HepG2 (cell line): ENCODE measurements around the gene ZNF287. TPM values are rescaled to one million over a fixed set of nuclear protein-coding genes. Genes with fewer than 3 reads are reported as not detected.

Source experiments
- ATAC-seq: fragments of 200-7000 bp; cut with Tn5 transposase; 3 replicates; pipeline ENCODE4 v1.9.1; 2020; ENCODE audit warnings: mild to moderate bottlenecking, moderate library complexity
- BruUV-seq: library from RNA; stranded (reverse); fragments of 400-500 nt; replicated peaks from 2 replicates; lab custom pipeline; 2021; lab: Mats Ljungman, UMichigan
- CTCF ChIA-PET: fragments of 300-600 bp; formaldehyde crosslinking; extraction: SDS; loops from one replicate; lab custom pipeline; 2021; ENCODE audit warnings: low total read pairs, inconsistent platforms, low intra/inter-chr PET ratio; lab: Yijun Ruan, JAX
- POLR2A ChIA-PET: fragments of 350-600 bp; sonication (Branson Sonifier 250); formaldehyde crosslinking; loops from one replicate; lab custom pipeline; 2020; ENCODE audit warnings: antibody characterized with exemption, inconsistent platforms; lab: Yijun Ruan, JAX
- DNase-seq: peaks from one replicate; pipeline ENCODE4 v3.0.0-alpha.2; 2015; ENCODE audit warnings: low spot score
- FAIRE-seq: peaks from 3 replicates; lab custom pipeline; 2011; peaks lifted over from hg19 to GRCh38; lab: Jason Lieb, UNC
- H2AFZ ChIP-seq: one replicate; pipeline ENCODE4 v1.6.1; 2011; ENCODE audit warnings: low read length, inconsistent platforms
- H3K27ac ChIP-seq: fragments of 300-600 bp; 3 replicates; pipeline ENCODE4 v1.8.0; 2011; ENCODE audit warnings: mixed run types, mild to moderate bottlenecking, mixed read lengths, low read length, inconsistent platforms; ENCODE audit not compliant: insufficient read depth; ENCODE audit errors: extremely low read length
- H3K27me3 ChIP-seq, 2 experiments: fragments of 200-600 bp in 1 of 2; 2 replicates in 1 of 2; 3 replicates in 1 of 2; pipeline versions ENCODE4 v1.6.0 to v1.8.0; 2011; ENCODE audit warnings: low read length in 2 of 2, mild to moderate bottlenecking in 2 of 2, moderate library complexity in 2 of 2, inconsistent platforms in 1 of 2; ENCODE audit not compliant: insufficient read depth in 2 of 2, control insufficient read depth in 1 of 2
- H3K36me3 ChIP-seq, 2 experiments: fragments of 200-600 bp in 1 of 2; replicated peaks in 1 of 2; 2 replicates in 1 of 2; 3 replicates in 1 of 2; pipeline versions ENCODE4 v1.5.1 to v1.8.0; 2011; ENCODE audit warnings: low read length in 2 of 2, inconsistent platforms in 1 of 2; ENCODE audit not compliant: insufficient read depth in 2 of 2, control insufficient read depth in 1 of 2
- H3K4me1 ChIP-seq: 2 replicates; pipeline ENCODE4 v1.5.1; 2012; ENCODE audit warnings: low read length, inconsistent platforms; ENCODE audit not compliant: insufficient read depth
- H3K4me2 ChIP-seq: 2 replicates; pipeline ENCODE4 v1.6.0; 2011; ENCODE audit warnings: low read depth, low read length, inconsistent platforms
- H3K4me3 ChIP-seq, 3 experiments: fragments of 200-600 bp in 1 of 3; sonication (generic), shearing (Covaris generic) in 1 of 3; replicated peaks in 1 of 3; 2 replicates each; pipeline ENCODE4 v1.5.1; 2011 to 2016; ENCODE audit warnings: low read length in 3 of 3, inconsistent platforms in 2 of 3, low read depth in 2 of 3, mild to moderate bottlenecking in 2 of 3, control low read depth in 1 of 3, mixed read lengths in 1 of 3; ENCODE audit not compliant: insufficient read depth in 1 of 3
- H3K79me2 ChIP-seq: one replicate; pipeline ENCODE4 v1.6.1; 2011; ENCODE audit warnings: low read length, inconsistent platforms; ENCODE audit not compliant: insufficient read depth
- H3K9ac ChIP-seq: 2 replicates; pipeline ENCODE4 v1.6.0; 2011; ENCODE audit warnings: mild to moderate bottlenecking, low read depth, low read length, inconsistent platforms; ENCODE audit not compliant: insufficient read depth
- H3K9me3 ChIP-seq: 2 replicates; pipeline ENCODE4 v1.5.1; 2012; ENCODE audit warnings: mild to moderate bottlenecking, low read length
- H4K20me1 ChIP-seq: 2 replicates; pipeline ENCODE4 v1.6.0; 2011; ENCODE audit warnings: inconsistent platforms, mild to moderate bottlenecking, low read length, moderate library complexity; ENCODE audit not compliant: insufficient read depth
- AGO2 ChIP-seq: fragments of 200-400 bp; formaldehyde crosslinking; optimal IDR thresholded peaks from 2 replicates; pipeline ENCODE3; 2017; ENCODE audit warnings: mild to moderate bottlenecking, low read depth, low read length, moderate library complexity
- ARID2 ChIP-seq: sonication (generic); formaldehyde crosslinking; IDR thresholded peaks from 2 replicates; pipeline ENCODE4 v1.8.1; 2022; ENCODE audit warnings: mild to moderate bottlenecking, missing genetic modification reagents, borderline replicate concordance
- NCOR1 ChIP-seq: fragments of 200-600 bp; sonication (generic); IDR thresholded peaks from 2 replicates; pipeline ENCODE4 v1.7.0; 2017; ENCODE audit warnings: antibody characterized with exemption, low read length, borderline replicate concordance
- NFATC3 ChIP-seq: sonication (generic); formaldehyde crosslinking; IDR thresholded peaks from 2 replicates; pipeline ENCODE4 v1.5.1; 2020; ENCODE audit warnings: mild to moderate bottlenecking, missing genetic modification reagents
- PRMT3 ChIP-seq: sonication (generic); formaldehyde crosslinking; IDR thresholded peaks from 2 replicates; pipeline ENCODE4 v1.8.1; 2022; ENCODE audit warnings: low read depth, mild to moderate bottlenecking, moderate library complexity, missing genetic modification reagents, borderline replicate concordance
- SAFB2 ChIP-seq: sonication (generic); formaldehyde crosslinking; IDR thresholded peaks from 2 replicates; pipeline ENCODE4 v1.5.1; 2020; ENCODE audit warnings: missing genetic modification reagents, low read depth, mild to moderate bottlenecking, borderline replicate concordance
- ZBTB1 ChIP-seq: sonication (generic); formaldehyde crosslinking; IDR thresholded peaks from 2 replicates; pipeline ENCODE4 v1.4.0; 2020; ENCODE audit warnings: missing genetic modification reagents, borderline replicate concordance
- ZBTB7B ChIP-seq: sonication (generic); formaldehyde crosslinking; IDR thresholded peaks from 2 replicates; pipeline ENCODE4 v1.4.0; 2020; ENCODE audit warnings: missing genetic modification reagents
- ZFP36 ChIP-seq: fragments of 150-350 bp; IDR thresholded peaks from 2 replicates; pipeline ENCODE4 v1.6.1; 2018; ENCODE audit warnings: borderline replicate concordance, low read length, low read depth; ENCODE audit not compliant: partially characterized antibody
- ZNF549 ChIP-seq: sonication (generic); formaldehyde crosslinking; IDR thresholded peaks from 2 replicates; pipeline ENCODE4 v1.5.0; 2020; ENCODE audit warnings: missing genetic modification reagents
- ZNF607 ChIP-seq: sonication (generic); formaldehyde crosslinking; IDR thresholded peaks from 2 replicates; pipeline ENCODE4 v1.5.1; 2020; ENCODE audit warnings: missing genetic modification reagents, mild to moderate bottlenecking, borderline replicate concordance
- ZNF775 ChIP-seq: sonication (generic); formaldehyde crosslinking; IDR thresholded peaks from 2 replicates; pipeline ENCODE4 v1.4.0; 2020; ENCODE audit warnings: missing genetic modification reagents, mild to moderate bottlenecking, moderate library complexity, borderline replicate concordance
- WGBS: methylation state at CpG from one replicate; pipeline ENCODE4 v1.1.6; 2017; ENCODE audit warnings: low lambda C conversion rate; 5-methylcytosine and 5-hydroxymethylcytosine counted together
- in situ Hi-C: cut with HindIII; loops from 2 replicates; pipeline ENCODE4 v1.10.0; 2017; ENCODE audit warnings: low pct_unique_long_range_greater_than_20kb; ENCODE audit not compliant: extremely low pct_ligation_motif_present
- intact Hi-C: fragments of 100-400 bp; cut with micrococcal nuclease; formaldehyde crosslinking; loops from one replicate; pipeline ENCODE4 v1.10.0; 2022; ENCODE audit not compliant: unreplicated experiment
- polyA plus RNA-seq, 8 experiments: library from polyadenylated mRNA; depleted of rRNA in 3 of 8; stranded (reverse) in 7 of 8; unstranded in 1 of 8; fragments of >200 nt; fragmentation: Illumina TruSeq in 4 of 8; extraction: Trizol in 4 of 8; gene quantifications; 2 replicates each; pipeline versions ENCODE4 v1.2.1 to v1.2.3, GENCODE V29; 2011 to 2016; ENCODE audit warnings: low read depth in 4 of 8, missing spikeins in 1 of 8, mixed read lengths in 1 of 8; ENCODE audit not compliant: insufficient read depth in 1 of 8
- total RNA-seq, 5 experiments: library from RNA; depleted of rRNA; stranded (reverse); fragments of >200 nt; fragmentation: Illumina TruSeq; extraction: Trizol; gene quantifications; 2 replicates each; pipeline ENCODE4 v1.2.3, GENCODE V29; 2016; ENCODE audit warnings: low read depth in 1 of 5
- TF ChIP-seq, protein P1 (sequence below): sonication (generic); formaldehyde crosslinking; IDR thresholded peaks from 2 replicates; pipeline ENCODE4 v1.4.0; 2020; ENCODE audit warnings: missing genetic modification reagents
- TF ChIP-seq, protein P2 (sequence below): sonication (generic); formaldehyde crosslinking; IDR thresholded peaks from 2 replicates; pipeline ENCODE4 v1.8.0; 2023; ENCODE audit warnings: mild to moderate bottlenecking, missing genetic modification reagents

Gene ZNF287
- total and polyA plus RNA-seq, 2 of the 13 experiments (the other 11 are each of a cell fraction or from before 2014, with no cell fraction given): 0.21 TPM; not detected in 1

DNA sequence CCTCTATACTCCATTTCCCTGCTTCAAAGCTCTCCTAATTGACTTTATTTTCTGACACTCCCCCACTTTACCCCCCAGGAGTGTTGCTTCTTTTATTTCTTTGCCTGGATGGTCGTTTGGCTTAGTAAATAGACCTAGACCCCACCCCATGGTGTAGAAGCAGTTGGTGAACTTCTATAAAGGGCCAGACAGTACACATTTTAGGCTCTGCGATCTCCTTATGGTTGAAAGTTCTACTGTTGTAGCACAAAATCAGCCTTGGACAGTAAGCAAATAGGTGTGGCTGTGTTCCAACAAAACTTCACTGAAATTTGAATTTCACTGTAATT lies 31.9 kb downstream of the ZNF287 start:
- H4K20me1 ChIP-seq: no peaks in the 10 kb centered on the region
- peak overlapping the region in 1 of 3 experiments; percentile 86; a peak in 2 of 6 replicates for H3K4me3 ChIP-seq
- H2AFZ ChIP-seq: no peak overlapping the region
- TF ChIP-seq SAFB2 (CRISPR knock-in tag): 0 out of 2 replicates have a peak, but pooled peaks have one; percentile 25
- 0 out of 2 replicates have a peak, but pooled peaks have one; percentile 2 for TF ChIP-seq ZNF607
- no peak for TF ChIP-seq ZBTB7B (CRISPR knock-in tag)
- peaks cover 11% of the 10 kb centered on the region for H3K4me1 ChIP-seq
- no peak overlapping the region for H3K9ac ChIP-seq
- H3K79me2 ChIP-seq: no peaks in the 10 kb centered on the region
- FAIRE-seq (no peak), ATAC-seq (no peak), DNase-seq (no peak)
- no TSS peak for BruUV-seq
- CTCF ChIA-PET: interaction anchor here (1.3 to 2.2 kb wide), 3 partner anchors 47 to 153 kb away, joined by 7 to 11 read pairs (median 9); partner anchors contain the start of gene CCDC144A
- in situ Hi-C loops: no loop called here
- 44% methylated on average over 2 of the region's 2 CpGs for WGBS
- no peaks in the 10 kb centered on the region for H3K27me3 ChIP-seq
- intact Hi-C loops: loop anchor here (1.0 kb wide), 1 partner anchor 52 kb away; no protein-coding TSS in a partner anchor
- no peak overlapping the region for H3K27ac ChIP-seq
- no peaks in the 10 kb centered on the region for H3K9me3 ChIP-seq
- no peaks in the 10 kb centered on the region for H3K36me3 ChIP-seq
- peak overlapping the region; percentile 82 for H3K4me2 ChIP-seq
- POLR2A ChIA-PET: no interaction called here

DNA sequence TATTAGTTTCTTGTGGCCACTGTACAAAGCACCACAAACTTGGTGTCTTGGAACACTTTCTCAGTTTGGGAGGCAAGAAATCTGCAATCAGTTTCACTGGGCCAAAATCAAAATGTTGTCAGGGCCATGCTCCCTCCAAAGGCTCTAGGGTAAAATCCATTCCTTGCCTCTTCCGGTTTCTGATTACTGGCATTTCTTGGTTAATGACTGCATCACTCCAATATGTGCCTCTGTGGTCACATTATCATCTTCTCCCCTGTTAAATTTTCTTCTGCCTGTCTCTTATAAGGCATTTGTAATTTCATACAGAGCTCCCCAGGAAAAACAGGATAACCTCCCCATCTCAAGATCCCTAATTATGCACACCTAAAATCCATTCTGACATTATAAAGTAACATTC lies 34.8 kb downstream of the ZNF287 start:
- Histone ChIP-seq H3K9me3 (no peaks in the 10 kb centered on the region), H2AFZ (no peak overlapping the region), H3K36me3 (no peaks in the 10 kb centered on the region), H3K4me2 (no peak overlapping the region), H4K20me1 (no peaks in the 10 kb centered on the region), H3K4me1 (peaks cover 16% of the 10 kb centered on the region), H3K9ac (no peak overlapping the region), H3K27me3 (peaks cover 0 to under 1% of the 10 kb centered on the region in 2 experiments; a peak in 1 of 5 replicates), H3K4me3 (no peak overlapping the region), H3K27ac (no peak overlapping the region), H3K79me2 (no peaks in the 10 kb centered on the region)
- DNase-seq: no peak
- no peak for ATAC-seq
- TF ChIP-seq, protein P1, sequence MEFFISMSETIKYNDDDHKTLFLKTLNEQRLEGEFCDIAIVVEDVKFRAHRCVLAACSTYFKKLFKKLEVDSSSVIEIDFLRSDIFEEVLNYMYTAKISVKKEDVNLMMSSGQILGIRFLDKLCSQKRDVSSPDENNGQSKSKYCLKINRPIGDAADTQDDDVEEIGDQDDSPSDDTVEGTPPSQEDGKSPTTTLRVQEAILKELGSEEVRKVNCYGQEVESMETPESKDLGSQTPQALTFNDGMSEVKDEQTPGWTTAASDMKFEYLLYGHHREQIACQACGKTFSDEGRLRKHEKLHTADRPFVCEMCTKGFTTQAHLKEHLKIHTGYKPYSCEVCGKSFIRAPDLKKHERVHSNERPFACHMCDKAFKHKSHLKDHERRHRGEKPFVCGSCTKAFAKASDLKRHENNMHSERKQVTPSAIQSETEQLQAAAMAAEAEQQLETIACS: no peak
- no peak for TF ChIP-seq NFATC3 (CRISPR knock-in tag)
- TF ChIP-seq ARID2 (CRISPR knock-in tag): no peak
- no peak for TF ChIP-seq ZBTB1 (CRISPR knock-in tag)
- TF ChIP-seq AGO2: no peak
- TF ChIP-seq ZNF775 (CRISPR knock-in tag): no peak
- TF ChIP-seq, protein P2, sequence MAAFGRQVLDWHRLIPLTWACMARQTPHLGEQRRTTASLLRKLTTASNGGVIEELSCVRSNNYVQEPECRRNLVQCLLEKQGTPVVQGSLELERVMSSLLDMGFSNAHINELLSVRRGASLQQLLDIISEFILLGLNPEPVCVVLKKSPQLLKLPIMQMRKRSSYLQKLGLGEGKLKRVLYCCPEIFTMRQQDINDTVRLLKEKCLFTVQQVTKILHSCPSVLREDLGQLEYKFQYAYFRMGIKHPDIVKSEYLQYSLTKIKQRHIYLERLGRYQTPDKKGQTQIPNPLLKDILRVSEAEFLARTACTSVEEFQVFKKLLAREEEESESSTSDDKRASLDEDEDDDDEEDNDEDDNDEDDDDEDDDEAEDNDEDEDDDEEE (CRISPR knock-in tag): no peak
- TF ChIP-seq ZFP36: no peak
- TF ChIP-seq PRMT3 (CRISPR knock-in tag): no peak
- no peak for TF ChIP-seq ZNF549 (CRISPR knock-in tag)
- no peak for TF ChIP-seq NCOR1
- BruUV-seq: no TSS peak
- ChIA-PET CTCF (no interaction called here), POLR2A (no interaction called here)
- WGBS: 56% methylated on average over 1 of the region's 1 CpG
- FAIRE-seq: no peak
- intact Hi-C loops (no loop called here), in situ Hi-C loops (no loop called here)
